Bronchus fibroblast of lung (primary cell): ENCODE data around the gene ASIP. TPM values are rescaled to one million over a fixed set of nuclear protein-coding genes. Genes with fewer than 3 reads are reported as not detected.

Experiments used
- total RNA-seq: library from RNA; depleted of rRNA; stranded (reverse); fragments of >200 nt; gene quantifications from 2 replicates; pipeline ENCODE4 v1.2.3, GENCODE V29; 2015

The ASIP gene
- total RNA-seq: not detected in 2 replicates

GRCh38 chr20:34240693-34241615 lies at the start of gene ASIP:
ASIP (plus strand) TSS chr20:34241423; CDS start chr20:34260375, 18,952 bp downstream.

GRCh38 chr20:34302723-34303533 lies 61.7 kb downstream of the ASIP start, which contains the start of gene AHCY:
AHCY (minus strand) TSS chr20:34303355; CDS start chr20:34303270, 85 bp downstream.

Other genes starting within 250 kb of the ASIP start
- 131 and 143 TPM in 2 replicates for gene RALY, start 247.5 kb upstream of the ASIP start, total RNA-seq
- gene EIF2S2, start 129.2 kb upstream of the ASIP start, total RNA-seq: 68.1 and 84.2 TPM in 2 replicates
- gene AHCY, start 61.9 kb downstream of the ASIP start, total RNA-seq: 151 and 160 TPM in 2 replicates
- 32.0 and 35.6 TPM in 2 replicates for gene ITCH, start 121.8 kb downstream of the ASIP start, total RNA-seq